Measurements from ENCODE around the gene ALX1.

The ALX1 gene

GRCh38 chr12:85280165-85280983 is at the start of gene ALX1:
ALX1 (plus strand) TSS chr12:85280220; CDS start chr12:85280262, 42 bp downstream.
- no peak for DNase-seq

GRCh38 chr12:85237327-85237726 is 42.7 kb upstream of the ALX1 start:
- DNase-seq = no peak

GRCh38 chr12:85244561-85244960 is 35.5 kb upstream of the ALX1 start:
- DNase-seq = no peak

- DNase-seq = no peak
These were observed 26.2 kb upstream of the ALX1 start for GRCh38 chr12:85253853-85254252.

- DNase-seq = no peak
These were observed 22.3 kb upstream of the ALX1 start for GRCh38 chr12:85257671-85258070.

- DNase-seq = no peak
These were observed 19.6 kb upstream of the ALX1 start for GRCh38 chr12:85260447-85260846.

GRCh38 chr12:85260896-85261295 is 19.1 kb upstream of the ALX1 start:
- peak; percentile 58 for DNase-seq

GRCh38 chr12:85266356-85266755 is 13.7 kb upstream of the ALX1 start:
- DNase-seq = no peak

- DNase-seq = no peak
These were observed 6.4 kb upstream of the ALX1 start for GRCh38 chr12:85273381-85274314.

GRCh38 chr12:85274315-85274651 is 5.7 kb upstream of the ALX1 start:
- DNase-seq = no peak

GRCh38 chr12:85275374-85275773 is 4.6 kb upstream of the ALX1 start:
- no peak for DNase-seq

- no peak for DNase-seq
These were observed 2.8 kb upstream of the ALX1 start for GRCh38 chr12:85277191-85277590.

GRCh38 chr12:85277900-85278597 is 2.0 kb upstream of the ALX1 start:
- no peak for DNase-seq

GRCh38 chr12:85278598-85279448 is 1.2 kb upstream of the ALX1 start:
- no peak for DNase-seq

- DNase-seq = no peak
These were observed 413 bp upstream of the ALX1 start for GRCh38 chr12:85279449-85280164.

GRCh38 chr12:85280984-85281630 is 1.1 kb downstream of the ALX1 start:
- no peak for DNase-seq

- DNase-seq = no peak
These were observed 1.8 kb downstream of the ALX1 start for GRCh38 chr12:85281636-85282312.

- no peak for DNase-seq
These were observed 3.5 kb downstream of the ALX1 start for GRCh38 chr12:85283560-85283959.

- DNase-seq = no peak
These were observed 16.3 kb downstream of the ALX1 start for GRCh38 chr12:85296362-85296761.

- DNase-seq = no peak
These were observed 19.0 kb downstream of the ALX1 start for GRCh38 chr12:85299053-85299452.

GRCh38 chr12:85301051-85301450 is 21.0 kb downstream of the ALX1 start:
- no peak for DNase-seq

Data from NCI-H226 (cell line).